Progenitor cell of endocrine pancreas (in vitro differentiated cells): ENCODE measurements around the gene CNTNAP2. TPM values are rescaled to one million over a fixed set of nuclear protein-coding genes. Genes with fewer than 3 reads are reported as not detected.

ENCODE experiments used
- DNase-seq: peaks from one replicate; pipeline ENCODE4 v3.0.0; 2021; ENCODE audit warnings: low spot score; ENCODE audit not compliant: unreplicated experiment
- H3K27ac Mint-ChIP-seq: 2 replicates; pipeline ENCODE4 v1.8.0; 2021; ENCODE audit warnings: mild to moderate bottlenecking, moderate library complexity, mixed read lengths
- H3K27me3 Mint-ChIP-seq: 2 replicates; pipeline ENCODE4 v1.8.0; 2021; ENCODE audit warnings: mixed read lengths
- H3K36me3 Mint-ChIP-seq: 2 replicates; pipeline ENCODE4 v1.8.0; 2022; ENCODE audit warnings: mixed read lengths; ENCODE audit not compliant: insufficient read depth
- H3K4me1 Mint-ChIP-seq: 2 replicates; pipeline ENCODE4 v1.8.0; 2021; ENCODE audit warnings: low read depth, mixed read lengths
- H3K4me3 Mint-ChIP-seq: 2 replicates; pipeline ENCODE4 v1.8.0; 2021; ENCODE audit warnings: low read depth, mild to moderate bottlenecking, moderate library complexity, mixed read lengths
- H3K9me3 Mint-ChIP-seq: 2 replicates; pipeline ENCODE4 v1.8.0; 2021; ENCODE audit warnings: low read depth, mixed read lengths
- microRNA-seq: library from miRNA; unstranded; fragments of <30 nt; microRNA quantifications from one replicate; pipeline ENCODE4 v1.1.0, GENCODE V29; 2020; ENCODE audit warnings: borderline number of aligned reads; ENCODE audit not compliant: unreplicated experiment
- total RNA-seq: library from RNA; stranded (reverse); gene quantifications from 2 replicates; pipeline ENCODE4 v1.2.1, GENCODE V29; 2021
- TF ChIP-seq, protein P1 (sequence below): fragments of 200-600 bp; sonication (generic); IDR thresholded peaks from one replicate; pipeline ENCODE4 v1.5.0; 2021; ENCODE audit warnings: antibody characterized with exemption, mild to moderate bottlenecking; ENCODE audit not compliant: unreplicated experiment

Gene CNTNAP2
- total RNA-seq, 1 donor from 2014 or later: 6.5 TPM

DNA sequence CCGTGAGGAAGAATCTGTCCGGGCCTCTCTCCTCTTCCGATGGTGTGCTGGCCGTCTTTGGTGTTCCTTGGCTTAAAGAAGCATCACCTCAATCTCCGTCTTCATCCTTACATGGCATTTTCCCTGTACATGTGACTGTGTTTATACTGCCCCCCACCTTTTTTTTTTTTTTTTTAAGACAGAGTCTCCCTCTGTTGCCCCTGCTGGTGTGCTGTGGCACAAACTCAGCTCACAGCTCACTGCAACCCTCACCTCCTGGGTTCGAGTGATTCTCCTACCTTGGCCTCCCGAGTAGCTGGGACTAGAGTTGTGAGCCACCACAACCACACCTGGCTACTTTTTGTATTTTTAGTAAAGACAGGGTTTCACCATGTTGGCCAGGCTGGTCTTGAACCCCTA, 2352.1 kb downstream of the CNTNAP2 start:
- Mint-ChIP-seq H3K4me1 (peaks cover 3% of the 10 kb centered on the region), H3K27ac (no peak overlapping the region), H3K27me3 (peaks cover 4% of the 10 kb centered on the region), H3K4me3 (no peak overlapping the region), H3K9me3 (no peaks in the 10 kb centered on the region), H3K36me3 (no peaks in the 10 kb centered on the region)
- DNase-seq: no peak
- TF ChIP-seq, protein P1, sequence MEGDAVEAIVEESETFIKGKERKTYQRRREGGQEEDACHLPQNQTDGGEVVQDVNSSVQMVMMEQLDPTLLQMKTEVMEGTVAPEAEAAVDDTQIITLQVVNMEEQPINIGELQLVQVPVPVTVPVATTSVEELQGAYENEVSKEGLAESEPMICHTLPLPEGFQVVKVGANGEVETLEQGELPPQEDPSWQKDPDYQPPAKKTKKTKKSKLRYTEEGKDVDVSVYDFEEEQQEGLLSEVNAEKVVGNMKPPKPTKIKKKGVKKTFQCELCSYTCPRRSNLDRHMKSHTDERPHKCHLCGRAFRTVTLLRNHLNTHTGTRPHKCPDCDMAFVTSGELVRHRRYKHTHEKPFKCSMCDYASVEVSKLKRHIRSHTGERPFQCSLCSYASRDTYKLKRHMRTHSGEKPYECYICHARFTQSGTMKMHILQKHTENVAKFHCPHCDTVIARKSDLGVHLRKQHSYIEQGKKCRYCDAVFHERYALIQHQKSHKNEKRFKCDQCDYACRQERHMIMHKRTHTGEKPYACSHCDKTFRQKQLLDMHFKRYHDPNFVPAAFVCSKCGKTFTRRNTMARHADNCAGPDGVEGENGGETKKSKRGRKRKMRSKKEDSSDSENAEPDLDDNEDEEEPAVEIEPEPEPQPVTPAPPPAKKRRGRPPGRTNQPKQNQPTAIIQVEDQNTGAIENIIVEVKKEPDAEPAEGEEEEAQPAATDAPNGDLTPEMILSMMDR: no peak

Small RNA genes lying within 50 kb of the gene (microRNA-seq; reads per million reads assigned to microRNA genes)
- not detected for gene MIR548F4
